Endothelial cell of hepatic sinusoid (primary cell): ENCODE measurements around the gene ABCF1.
"Not testable (repeated sequence)": the region's sequence is repeated elsewhere in the genome, so short reads cannot be mapped to it uniquely, and the experiment has no call there.

Source experiments
- in situ Hi-C: cut with HindIII; loops from 2 replicates; pipeline ENCODE4 v1.10.0; 2017; ENCODE audit warnings: low sequenced_read_pairs

Gene ABCF1

GRCh38 chr6:30556906-30557682, 14.1 kb upstream of the ABCF1 start, which contains the start of gene PRR3:
Gene PRR3, plus strand, starts transcription at chr6:30557295. Its CDS starts 50 bp downstream, at chr6:30557345.
- in situ Hi-C loops: no loop called here

- in situ Hi-C loops: no loop called here
Measured at GRCh38 chr6:30557683-30557981, 13.6 kb upstream of the ABCF1 start.

GRCh38 chr6:30560930-30561329, 10.3 kb upstream of the ABCF1 start:
- in situ Hi-C loops: loop anchor here (5.0 kb wide), 2 partner anchors 51 to 106 kb away; no protein-coding TSS in a partner anchor

GRCh38 chr6:30562470-30563425, 8.5 kb upstream of the ABCF1 start:
- in situ Hi-C loops: loop anchor here (5.0 kb wide), 2 partner anchors 50 to 105 kb away; no protein-coding TSS in a partner anchor

GRCh38 chr6:30564114-30564513, 7.1 kb upstream of the ABCF1 start:
- in situ Hi-C loops: loop anchor here (5.0 kb wide), 2 partner anchors 48 to 103 kb away; no protein-coding TSS in a partner anchor

GRCh38 chr6:30565772-30566171, 5.5 kb upstream of the ABCF1 start:
- in situ Hi-C loops: no loop called here

GRCh38 chr6:30568245-30568644, 3.0 kb upstream of the ABCF1 start:
- in situ Hi-C loops: no loop called here

- in situ Hi-C loops: no loop called here
Measured at GRCh38 chr6:30570263-30570662, 979 bp upstream of the ABCF1 start.

- in situ Hi-C loops: no loop called here
Measured at GRCh38 chr6:30570740-30571074, 535 bp upstream of the ABCF1 start.

GRCh38 chr6:30571762-30572082, 480 bp downstream of the ABCF1 start:
- in situ Hi-C loops: no loop called here

GRCh38 chr6:30572148-30572547, 906 bp downstream of the ABCF1 start:
- in situ Hi-C loops: no loop called here

- in situ Hi-C loops: no loop called here
Measured at GRCh38 chr6:30573113-30573512, 1.9 kb downstream of the ABCF1 start.

- in situ Hi-C loops: no loop called here
Measured at GRCh38 chr6:30578051-30578450, 6.8 kb downstream of the ABCF1 start.

GRCh38 chr6:30583921-30584320, 12.7 kb downstream of the ABCF1 start:
- in situ Hi-C loops: no loop called here

- in situ Hi-C loops: no loop called here
Measured at GRCh38 chr6:30589754-30590358, 18.6 kb downstream of the ABCF1 start.

- in situ Hi-C loops: no loop called here
Measured at GRCh38 chr6:30590509-30590908, 19.3 kb downstream of the ABCF1 start.

- in situ Hi-C loops: no loop called here
Measured at GRCh38 chr6:30591008-30591407, 19.8 kb downstream of the ABCF1 start.

- in situ Hi-C loops: no loop called here
Measured at GRCh38 chr6:30592287-30592686, 21.0 kb downstream of the ABCF1 start.

GRCh38 chr6:30597315-30598144, 26.3 kb downstream of the ABCF1 start:
- in situ Hi-C loops: not testable (repeated sequence)

- in situ Hi-C loops: no loop called here
Measured at GRCh38 chr6:30598912-30599624, 27.8 kb downstream of the ABCF1 start.
